Vagina (tissue), 2 donors: ENCODE results near the gene FADS2. TPM values are rescaled to one million over a fixed set of nuclear protein-coding genes. Genes with fewer than 3 reads are reported as not detected.

Source experiments
- DNase-seq, 2 donors: peaks; one replicate each; pipeline ENCODE4 v3.0.0-alpha.2; 2017; ENCODE audit errors: extremely low spot score in 2 of 2
- H3K27ac ChIP-seq: fragments of 200-600 bp; sonication (generic); one replicate; pipeline ENCODE4 v1.5.1; 2019
- H3K27me3 ChIP-seq: fragments of 200-600 bp; sonication (generic); one replicate; pipeline ENCODE4 v1.5.1; 2019
- H3K36me3 ChIP-seq, 2 donors: fragments of 200-600 bp; sonication (generic); one replicate each; pipeline ENCODE4 v1.5.1; 2017 to 2019
- H3K4me1 ChIP-seq: fragments of 200-600 bp; sonication (generic); one replicate; pipeline ENCODE4 v1.5.1; 2019
- H3K4me3 ChIP-seq, 2 donors: fragments of 200-600 bp; sonication (generic); 1 replicate in 1 of 2; 2 replicates in 1 of 2; pipeline ENCODE4 v1.5.1; 2016 to 2019
- H3K9me3 ChIP-seq: fragments of 200-600 bp; sonication (generic); one replicate; pipeline ENCODE4 v1.5.1; 2019
- CTCF ChIP-seq, 3 experiments: fragments of 450-650 bp in 2 of 3; fragments of 200-600 bp in 1 of 3; sonication (generic) in 1 of 3; IDR thresholded peaks; one replicate each; pipeline ENCODE4 v1.5.1; 2017 to 2019; ENCODE audit warnings: antibody characterized with exemption in 3 of 3, mild to moderate bottlenecking in 2 of 3, moderate library complexity in 2 of 3
- POLR2A ChIP-seq, 2 donors: fragments of 450-650 bp; IDR thresholded peaks; one replicate each; pipeline ENCODE4 v1.6.1; 2017; ENCODE audit warnings: antibody characterized with exemption in 2 of 2, mild to moderate bottlenecking in 2 of 2, moderate library complexity in 2 of 2
- POLR2AphosphoS5 ChIP-seq, 2 donors: sonication (generic); formaldehyde crosslinking; IDR thresholded peaks; one replicate each; pipeline ENCODE4 v1.9.0; 2017; ENCODE audit warnings: antibody characterized with exemption in 2 of 2, mild to moderate bottlenecking in 2 of 2, low read depth in 1 of 2; ENCODE audit not compliant: insufficient read depth in 1 of 2
- intact Hi-C: fragments of 100-400 bp; cut with DNase I; formaldehyde crosslinking; loops from one replicate; pipeline ENCODE4 v1.15.1; 2023
- total RNA-seq: library from RNA; depleted of rRNA; stranded (reverse); fragments of >200 nt; gene quantifications from one replicate; pipeline ENCODE4 v1.2.3, GENCODE V29; 2016

Gene FADS2
- total RNA-seq, 1 donor from 2014 or later: 25.5 TPM

DNA sequence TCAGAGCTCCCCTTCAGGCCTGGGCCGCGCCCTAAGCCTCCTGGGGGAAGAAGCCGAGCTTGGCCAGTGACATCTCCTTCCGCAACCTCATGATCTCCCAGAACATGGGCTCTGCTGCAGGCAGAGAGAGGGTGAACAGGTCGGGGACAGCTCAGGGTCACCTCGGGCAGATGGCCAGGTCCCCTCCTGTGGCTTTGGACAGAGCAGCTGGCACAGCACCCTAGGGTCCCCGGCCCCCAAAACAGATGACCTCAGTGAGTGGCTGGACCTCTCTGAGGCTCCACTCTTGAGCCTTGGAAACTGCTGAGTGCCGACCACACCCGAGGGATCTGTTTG is 70.1 kb downstream of the FADS2 start:
- H3K4me1 ChIP-seq: peaks cover 15% of the 10 kb centered on the region
- peaks cover 0 to 10% of the 10 kb centered on the region in 2 donors for H3K36me3 ChIP-seq
- no peaks in the 10 kb centered on the region for H3K27me3 ChIP-seq
- peak overlapping the region; percentile 56 for H3K27ac ChIP-seq
- no peaks in the 10 kb centered on the region for H3K9me3 ChIP-seq
- H3K4me3 ChIP-seq: no peak overlapping the region
- intact Hi-C loops: loop anchor here (2.0 to 10.0 kb wide), 4 partner anchors 49 to 217 kb away; partner anchors contain the start of genes FEN1 and TMEM258
- TF ChIP-seq POLR2AphosphoS5 (IDR thresholded peaks at IDR 0.05; ENCODE audit: insufficient read depth in 1 of 2, low read depth in 1 of 2): no peak
- TF ChIP-seq CTCF (IDR thresholded peaks at IDR 0.05): no peak
- no peak for TF ChIP-seq POLR2A (IDR thresholded peaks at IDR 0.05)
- no peak for DNase-seq

GRCh38 chr11:61899146-61899841 is 71.2 kb downstream of the FADS2 start:
- Histone ChIP-seq H3K4me1 (peaks cover 15% of the 10 kb centered on the region), H3K27ac (peak overlapping the region; percentile 56), H3K36me3 (peaks cover 0 to 18% of the 10 kb centered on the region in 2 donors), H3K9me3 (no peaks in the 10 kb centered on the region), H3K27me3 (no peaks in the 10 kb centered on the region), H3K4me3 (no peak overlapping the region)
- DNase-seq: no peak
- TF ChIP-seq POLR2AphosphoS5 (IDR thresholded peaks at IDR 0.05; ENCODE audit: insufficient read depth in 1 of 2, low read depth in 1 of 2) (peak; percentile 39 to 51), CTCF (IDR thresholded peaks at IDR 0.05) (peak; percentile 99 to 100 (median 99)), POLR2A (IDR thresholded peaks at IDR 0.05) (no peak)
- intact Hi-C loops: loop anchor here (2.0 to 10.0 kb wide), 4 partner anchors 48 to 216 kb away; partner anchors contain the start of genes FEN1 and TMEM258

GRCh38 chr11:61900251-61900650 is 72.2 kb downstream of the FADS2 start:
- Histone ChIP-seq H3K36me3 (peaks cover 0 to 23% of the 10 kb centered on the region in 2 donors), H3K9me3 (no peaks in the 10 kb centered on the region), H3K4me3 (no peak overlapping the region), H3K4me1 (peaks cover 15% of the 10 kb centered on the region), H3K27ac (peak overlapping the region; percentile 45), H3K27me3 (no peaks in the 10 kb centered on the region)
- TF ChIP-seq CTCF (IDR thresholded peaks at IDR 0.05) (no peak), POLR2A (IDR thresholded peaks at IDR 0.05) (no peak), POLR2AphosphoS5 (IDR thresholded peaks at IDR 0.05; ENCODE audit: insufficient read depth in 1 of 2, low read depth in 1 of 2) (no peak)
- DNase-seq: no peak
- intact Hi-C loops: no loop called here

- Histone ChIP-seq H3K9me3 (no peaks in the 10 kb centered on the region), H3K27me3 (no peaks in the 10 kb centered on the region), H3K36me3 (peaks cover 0 to 34% of the 10 kb centered on the region in 2 donors), H3K4me3 (no peak overlapping the region), H3K4me1 (peaks cover 15% of the 10 kb centered on the region), H3K27ac (no peak overlapping the region)
- DNase-seq: no peak
- intact Hi-C loops: no loop called here
- TF ChIP-seq CTCF (IDR thresholded peaks at IDR 0.05) (no peak), POLR2A (IDR thresholded peaks at IDR 0.05) (no peak), POLR2AphosphoS5 (IDR thresholded peaks at IDR 0.05; ENCODE audit: insufficient read depth in 1 of 2, low read depth in 1 of 2) (no peak)
Observed at GRCh38 chr11:61901397-61901796, 73.3 kb downstream of the FADS2 start.

DNA sequence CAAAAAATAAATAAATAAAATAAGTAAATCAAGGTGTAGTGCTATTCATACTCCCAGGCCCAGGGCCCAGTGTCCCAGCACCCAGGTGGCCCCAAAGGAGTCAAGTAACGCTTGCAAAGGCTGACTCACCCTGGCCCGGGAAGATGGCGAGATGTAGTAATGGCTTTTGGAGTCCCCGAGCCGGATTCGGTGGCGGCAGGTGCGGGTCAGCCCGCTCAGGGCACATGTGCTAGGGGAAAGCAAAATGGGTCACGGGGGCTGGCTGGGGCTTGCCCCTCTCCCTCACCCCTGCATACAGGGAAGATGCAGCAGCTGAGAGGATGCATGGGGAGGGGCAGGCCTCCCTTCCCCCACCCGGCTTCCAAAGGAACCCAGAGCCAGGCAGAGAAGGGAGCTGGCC is 74.2 kb downstream of the FADS2 start:
- H3K4me3 ChIP-seq: no peak overlapping the region
- no peak for DNase-seq
- H3K27ac ChIP-seq: no peak overlapping the region
- H3K4me1 ChIP-seq: peaks cover 15% of the 10 kb centered on the region
- H3K9me3 ChIP-seq: no peaks in the 10 kb centered on the region
- intact Hi-C loops: no loop called here
- no peaks in the 10 kb centered on the region for H3K27me3 ChIP-seq
- H3K36me3 ChIP-seq: peaks cover 0 to 35% of the 10 kb centered on the region in 2 donors
- no peak for TF ChIP-seq CTCF (IDR thresholded peaks at IDR 0.05)
- no peak for TF ChIP-seq POLR2A (IDR thresholded peaks at IDR 0.05)
- TF ChIP-seq POLR2AphosphoS5 (IDR thresholded peaks at IDR 0.05; ENCODE audit: insufficient read depth in 1 of 2, low read depth in 1 of 2): no peak
